Coronary artery (tissue), 2 donors: ENCODE data around the gene CELF2.
A peak's percentile ranks its signal among the peaks of the same experiment; 100 is the strongest.

Source experiments
- DNase-seq: peaks from one replicate; pipeline ENCODE4 v3.0.0-alpha.2; 2017; ENCODE audit warnings: low spot score
- H3K27ac ChIP-seq, 2 donors: fragments of 200-600 bp; sonication (generic); one replicate each; pipeline ENCODE4 v1.5.1; 2016 to 2019
- H3K4me3 ChIP-seq: fragments of 200-600 bp; sonication (generic); 2 replicates; pipeline ENCODE4 v1.5.1; 2016; ENCODE audit warnings: mild to moderate bottlenecking, moderate library complexity
- TF ChIP-seq, protein P1 (sequence below): fragments of 200-600 bp; sonication (generic); IDR thresholded peaks from one replicate; pipeline ENCODE4 v1.5.1; 2019; ENCODE audit warnings: antibody characterized with exemption

CELF2 gene

DNA sequence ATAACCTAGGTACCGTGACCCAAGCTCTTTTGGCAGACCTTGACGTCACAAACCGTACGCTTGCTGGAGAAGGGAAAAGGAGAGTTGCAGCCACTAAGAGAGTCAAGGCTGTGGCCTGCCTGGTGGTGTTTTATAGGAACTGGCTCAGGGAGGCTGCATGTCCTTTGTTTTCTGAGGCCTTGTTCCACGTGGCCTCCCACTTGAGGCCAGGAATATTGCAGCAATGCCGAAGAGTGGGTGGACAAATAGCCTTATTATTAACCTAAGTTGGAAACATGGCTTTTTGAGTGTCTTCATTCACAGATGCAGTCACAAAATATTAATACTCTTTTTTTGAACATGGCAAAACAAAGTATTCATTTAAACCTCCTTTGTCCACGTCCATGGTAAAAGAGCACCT, 178.0 kb downstream of the CELF2 start:
- no peak for DNase-seq
- TF ChIP-seq, protein P1, sequence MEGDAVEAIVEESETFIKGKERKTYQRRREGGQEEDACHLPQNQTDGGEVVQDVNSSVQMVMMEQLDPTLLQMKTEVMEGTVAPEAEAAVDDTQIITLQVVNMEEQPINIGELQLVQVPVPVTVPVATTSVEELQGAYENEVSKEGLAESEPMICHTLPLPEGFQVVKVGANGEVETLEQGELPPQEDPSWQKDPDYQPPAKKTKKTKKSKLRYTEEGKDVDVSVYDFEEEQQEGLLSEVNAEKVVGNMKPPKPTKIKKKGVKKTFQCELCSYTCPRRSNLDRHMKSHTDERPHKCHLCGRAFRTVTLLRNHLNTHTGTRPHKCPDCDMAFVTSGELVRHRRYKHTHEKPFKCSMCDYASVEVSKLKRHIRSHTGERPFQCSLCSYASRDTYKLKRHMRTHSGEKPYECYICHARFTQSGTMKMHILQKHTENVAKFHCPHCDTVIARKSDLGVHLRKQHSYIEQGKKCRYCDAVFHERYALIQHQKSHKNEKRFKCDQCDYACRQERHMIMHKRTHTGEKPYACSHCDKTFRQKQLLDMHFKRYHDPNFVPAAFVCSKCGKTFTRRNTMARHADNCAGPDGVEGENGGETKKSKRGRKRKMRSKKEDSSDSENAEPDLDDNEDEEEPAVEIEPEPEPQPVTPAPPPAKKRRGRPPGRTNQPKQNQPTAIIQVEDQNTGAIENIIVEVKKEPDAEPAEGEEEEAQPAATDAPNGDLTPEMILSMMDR: no peak
- no peak overlapping the region for H3K4me3 ChIP-seq
- H3K27ac ChIP-seq: no peak overlapping the region

- TF ChIP-seq, protein P1: no peak
- DNase-seq: no peak
- H3K4me3 ChIP-seq: no peak overlapping the region
- peak overlapping the region in 1 of 2 donors; percentile 5 for H3K27ac ChIP-seq
Measured at GRCh38 chr10:11197266-11197712, 179.6 kb downstream of the CELF2 start.

- TF ChIP-seq, protein P1: no peak
- H3K4me3 ChIP-seq: no peak overlapping the region
- peak overlapping the region in 1 of 2 donors; percentile 5 for H3K27ac ChIP-seq
- DNase-seq: no peak
Measured at GRCh38 chr10:11197878-11198277, 180.2 kb downstream of the CELF2 start.

DNA sequence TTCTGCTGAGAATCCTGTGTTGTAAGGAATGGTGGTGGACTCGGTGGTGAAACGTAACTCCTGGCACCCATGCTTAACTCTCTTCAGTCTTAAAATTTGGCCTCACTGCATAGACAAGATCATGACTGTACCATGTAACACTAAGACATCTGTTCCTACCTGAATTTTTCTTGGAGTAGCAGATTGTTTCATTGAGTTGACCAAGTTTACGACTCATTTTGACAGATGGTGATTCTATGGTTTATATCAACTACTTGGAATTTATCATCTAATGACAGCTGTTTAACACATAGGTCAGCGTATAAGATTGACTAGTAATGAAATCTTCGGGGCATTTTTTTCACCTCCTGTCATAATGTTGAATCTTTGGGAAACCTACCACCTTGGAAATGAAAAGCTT, 184.2 kb downstream of the CELF2 start:
- TF ChIP-seq, protein P1: no peak
- Histone ChIP-seq H3K4me3 (no peak overlapping the region), H3K27ac (no peak overlapping the region)
- no peak for DNase-seq

DNA sequence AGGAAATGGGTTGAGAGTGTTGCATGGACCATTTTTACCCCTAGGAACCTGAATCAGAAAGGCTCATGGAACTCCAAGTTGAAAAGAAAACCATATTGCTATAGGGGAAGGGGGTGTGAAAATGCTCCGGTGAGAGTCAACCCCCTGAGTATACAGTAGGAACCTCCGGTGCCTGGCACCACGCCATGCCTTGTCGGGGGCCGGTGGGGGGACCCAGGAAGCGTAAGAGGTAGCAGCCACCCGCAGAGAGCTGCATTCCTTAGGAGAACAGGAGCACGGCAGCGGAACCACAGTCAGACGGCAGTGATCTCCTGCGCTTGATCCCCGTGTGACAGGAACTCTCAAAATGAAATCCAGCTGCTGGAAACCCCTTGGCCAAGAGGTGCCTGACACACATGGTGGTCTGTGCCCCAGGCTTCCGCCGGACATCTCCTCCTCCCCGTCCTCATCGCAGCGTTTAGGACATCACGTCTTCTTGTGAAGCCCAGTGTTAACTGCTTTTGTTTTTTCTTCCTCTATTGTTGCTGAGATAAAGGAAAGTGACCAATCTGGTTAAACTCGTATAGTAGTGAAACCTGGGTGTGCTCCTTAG, 186.8 kb downstream of the CELF2 start:
- Histone ChIP-seq H3K4me3 (no peak overlapping the region), H3K27ac (no peak overlapping the region)
- no peak for DNase-seq
- TF ChIP-seq, protein P1: no peak

DNA sequence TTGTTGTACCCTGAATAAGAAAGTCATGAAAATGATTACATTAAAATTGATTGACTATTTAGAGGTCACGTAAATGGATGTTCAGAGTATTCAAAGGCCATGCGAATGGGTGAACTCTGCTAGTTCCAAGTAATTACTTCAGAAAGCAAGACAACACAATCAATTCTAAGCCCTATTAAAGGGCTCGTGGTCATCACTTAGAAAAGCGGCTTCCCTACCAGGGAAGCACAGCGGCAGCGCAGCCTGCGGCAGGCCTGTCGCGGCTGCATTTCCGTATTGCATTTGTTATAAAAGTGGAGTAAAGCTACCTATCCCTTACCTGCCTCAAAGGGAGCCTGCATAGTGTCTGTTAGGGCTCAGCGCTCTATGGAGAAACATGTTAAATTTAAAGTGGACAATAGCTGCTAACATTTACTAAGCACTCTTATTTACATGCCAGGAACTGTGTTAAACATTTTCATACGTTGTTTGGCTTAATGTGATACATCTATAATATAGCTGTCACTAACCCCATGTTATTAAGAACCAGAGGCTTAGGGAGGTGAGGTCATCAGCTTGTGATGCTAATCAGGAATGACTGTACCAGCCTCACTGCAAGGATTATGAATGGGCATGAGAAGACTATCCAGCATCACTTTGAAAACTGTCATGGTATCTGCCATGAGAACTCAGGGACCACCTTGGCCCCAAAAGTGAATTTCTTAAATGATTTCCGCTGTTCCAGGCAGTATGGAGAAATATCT, 187.5 kb downstream of the CELF2 start:
- Histone ChIP-seq H3K27ac (no peak overlapping the region), H3K4me3 (no peak overlapping the region)
- no peak for DNase-seq
- TF ChIP-seq, protein P1: no peak
